Islet of Langerhans (tissue), 1 donor: ENCODE data around the gene EHF.

ENCODE experiments used
- FAIRE-seq: peaks from one replicate; lab custom pipeline; 2011; peaks lifted over from hg19 to GRCh38; lab: Jason Lieb, UNC

EHF gene

DNA sequence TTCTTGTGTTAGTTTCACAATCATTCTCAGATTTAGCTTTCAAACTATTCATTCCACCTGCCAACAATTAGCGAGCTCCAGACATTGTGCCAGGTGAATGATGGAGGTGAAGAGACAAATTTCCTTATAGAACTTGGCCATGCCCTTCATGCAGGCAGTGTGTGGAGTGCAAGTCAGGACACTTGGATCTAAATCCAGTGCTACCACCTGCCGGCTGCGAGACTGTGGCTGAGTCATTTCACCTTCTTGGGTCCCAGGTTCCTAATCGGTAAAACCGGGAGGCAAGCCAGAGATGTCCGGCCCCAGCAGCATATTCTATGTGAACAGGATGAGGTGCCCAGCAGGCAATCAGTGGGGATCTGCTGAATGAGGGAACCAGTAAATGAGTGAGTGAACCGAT, 18.6 kb upstream of the EHF start:
- FAIRE-seq, result no peak

DNA sequence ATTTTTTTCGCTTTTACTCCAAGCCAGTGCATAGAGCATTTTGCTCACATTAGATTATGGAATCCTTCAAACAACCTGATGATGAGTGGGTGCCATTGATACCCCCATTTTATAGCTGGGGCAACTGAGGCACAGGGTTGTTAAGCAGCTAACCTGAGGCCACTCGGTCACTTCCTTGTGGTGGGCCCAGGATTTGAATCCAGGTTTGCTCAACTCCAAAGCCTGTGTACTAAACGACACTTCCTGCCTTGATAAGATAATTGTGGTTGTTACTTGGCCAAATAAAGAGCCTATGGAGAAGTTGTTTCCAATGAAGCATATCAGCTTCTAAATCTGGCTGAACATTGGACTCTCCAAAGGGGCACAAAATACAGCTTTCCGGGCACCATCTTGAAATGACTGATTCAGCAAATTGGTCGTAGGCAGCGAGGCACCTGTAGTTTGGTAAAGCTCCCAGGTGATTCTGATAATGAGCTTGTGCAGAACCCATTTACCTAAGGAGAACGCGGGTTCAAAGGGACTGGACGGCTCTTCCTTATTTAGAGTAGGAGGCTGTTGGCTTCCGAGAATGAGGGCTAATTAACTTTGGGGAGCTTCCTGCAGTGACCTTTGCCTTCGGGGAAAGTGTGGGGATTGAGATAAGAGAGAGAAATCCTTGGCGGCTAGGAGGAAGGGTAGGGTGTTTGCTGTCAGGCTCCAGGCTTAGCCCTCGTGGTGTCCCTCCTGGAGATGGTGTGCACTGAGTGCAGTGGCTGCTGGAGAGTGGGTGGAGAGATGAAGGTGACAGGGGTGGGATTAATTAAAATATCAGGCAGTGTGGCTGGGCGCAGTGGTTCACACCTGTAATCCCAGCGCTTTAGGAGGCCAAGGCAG, 17.5 kb upstream of the EHF start:
- no peak for FAIRE-seq

DNA sequence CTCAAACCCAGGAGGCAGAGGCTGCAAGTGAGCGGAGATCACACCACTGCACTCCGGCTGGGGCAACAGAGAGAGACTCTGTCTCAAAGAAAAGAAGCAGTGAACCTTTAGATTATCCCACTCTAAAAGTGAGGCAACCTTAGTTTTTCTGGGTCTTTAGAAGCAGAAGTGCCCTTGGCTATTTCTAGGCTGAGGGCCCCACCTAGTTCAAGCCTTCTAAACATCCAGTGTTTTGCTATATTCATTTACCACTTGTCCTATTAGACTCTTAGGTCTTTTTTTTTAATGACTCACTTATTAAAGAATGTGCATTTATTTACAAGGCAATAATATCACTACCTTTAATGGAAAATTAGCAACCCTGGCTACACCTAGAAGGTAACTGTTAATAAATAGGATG, 16.7 kb upstream of the EHF start:
- no peak for FAIRE-seq

DNA sequence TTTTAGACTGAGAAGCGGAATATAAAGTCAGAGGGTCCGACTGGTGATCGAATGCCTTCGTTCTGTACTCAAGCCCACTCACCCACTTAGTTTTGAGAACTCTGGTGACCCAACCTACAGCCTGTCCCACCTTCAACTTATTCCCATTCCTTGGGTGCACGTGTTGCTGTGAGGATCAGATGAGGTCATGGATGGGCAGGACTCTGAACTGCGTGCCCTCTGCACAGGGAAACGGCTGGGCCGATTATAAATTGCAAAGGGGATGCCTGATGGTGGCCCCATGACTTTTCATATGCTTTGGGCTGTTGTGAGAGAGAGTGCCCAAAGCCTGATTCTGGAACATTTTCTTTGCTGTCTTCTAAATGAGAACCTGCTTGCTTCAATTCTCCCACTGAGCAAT, 16.0 kb upstream of the EHF start:
- FAIRE-seq, result no peak

DNA sequence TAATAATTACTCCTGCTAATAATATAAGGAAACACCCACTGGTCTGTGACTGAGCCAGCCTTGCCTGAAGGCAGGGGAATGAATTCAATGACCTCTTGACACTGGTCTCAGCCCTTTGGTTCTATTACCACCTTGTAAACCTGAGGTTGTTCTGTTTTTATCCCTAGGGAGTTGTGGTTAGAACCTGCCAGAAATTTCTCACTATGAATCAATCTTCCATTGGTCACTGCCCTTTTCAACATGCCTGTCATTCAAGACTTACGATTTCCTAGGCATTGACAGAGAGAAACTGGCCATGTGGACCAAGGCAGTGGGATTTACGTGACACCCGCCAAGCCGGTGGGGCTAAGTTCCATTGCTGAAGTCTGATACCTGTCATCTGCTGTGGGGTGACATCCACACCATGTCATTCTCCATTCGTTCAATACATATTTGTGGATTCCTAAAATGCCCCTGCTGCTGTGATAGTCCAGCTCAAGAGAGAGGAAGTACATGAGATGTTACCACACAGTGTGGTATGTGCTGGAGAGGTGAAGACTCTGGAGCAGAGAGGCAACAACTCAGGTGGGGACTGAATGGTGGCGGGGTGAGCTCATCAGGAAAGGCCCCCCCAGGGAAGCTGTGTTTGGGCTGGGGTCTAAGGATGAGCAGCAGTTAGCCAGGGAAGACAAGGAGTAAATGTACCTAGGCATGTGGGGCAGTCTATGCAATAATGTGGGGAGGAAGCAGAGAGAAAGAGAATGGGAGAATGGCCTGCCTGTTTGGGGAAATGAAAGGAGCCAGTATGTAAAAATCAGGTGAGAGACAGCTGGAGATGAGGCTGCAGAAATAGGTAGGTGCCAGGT, 15.2 kb upstream of the EHF start:
- FAIRE-seq, result no peak

DNA sequence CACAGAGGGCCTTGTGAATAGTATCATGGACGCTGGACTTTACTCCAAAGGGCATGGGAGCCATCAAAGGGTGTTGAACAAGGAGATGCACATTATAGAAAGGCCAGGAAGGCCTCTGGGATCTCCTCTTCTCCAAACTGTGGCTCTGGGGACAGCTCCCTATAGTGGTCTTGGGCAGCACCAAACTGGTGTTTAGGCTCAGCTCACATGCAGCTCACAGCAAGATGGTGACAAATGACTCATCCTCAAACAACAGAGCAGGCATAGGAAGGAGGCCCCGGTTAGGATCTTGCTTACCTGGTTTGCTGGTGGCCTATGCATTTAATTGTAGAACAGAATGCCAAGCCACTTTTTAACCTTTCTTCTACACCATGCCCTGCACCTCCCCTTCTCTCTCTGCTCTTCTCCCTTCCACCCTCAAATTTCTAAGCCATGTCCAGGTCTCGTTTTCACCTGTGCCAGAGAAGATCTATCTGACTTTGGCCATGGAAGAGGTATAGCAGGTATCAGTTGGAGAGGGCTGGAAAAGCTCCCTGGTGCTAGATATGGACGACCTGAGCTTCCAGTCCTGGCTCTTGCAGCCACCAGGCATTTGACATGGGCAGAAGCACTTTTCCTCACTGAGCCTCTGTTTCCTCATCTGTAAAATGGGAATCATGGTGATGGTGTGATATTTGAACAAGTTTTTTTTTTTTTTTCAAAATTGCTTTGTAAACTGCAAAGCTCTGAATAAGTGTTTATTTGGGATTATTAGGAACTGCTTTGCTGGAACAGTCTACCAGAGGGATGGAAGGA, 14.4 kb upstream of the EHF start:
- no peak for FAIRE-seq

DNA sequence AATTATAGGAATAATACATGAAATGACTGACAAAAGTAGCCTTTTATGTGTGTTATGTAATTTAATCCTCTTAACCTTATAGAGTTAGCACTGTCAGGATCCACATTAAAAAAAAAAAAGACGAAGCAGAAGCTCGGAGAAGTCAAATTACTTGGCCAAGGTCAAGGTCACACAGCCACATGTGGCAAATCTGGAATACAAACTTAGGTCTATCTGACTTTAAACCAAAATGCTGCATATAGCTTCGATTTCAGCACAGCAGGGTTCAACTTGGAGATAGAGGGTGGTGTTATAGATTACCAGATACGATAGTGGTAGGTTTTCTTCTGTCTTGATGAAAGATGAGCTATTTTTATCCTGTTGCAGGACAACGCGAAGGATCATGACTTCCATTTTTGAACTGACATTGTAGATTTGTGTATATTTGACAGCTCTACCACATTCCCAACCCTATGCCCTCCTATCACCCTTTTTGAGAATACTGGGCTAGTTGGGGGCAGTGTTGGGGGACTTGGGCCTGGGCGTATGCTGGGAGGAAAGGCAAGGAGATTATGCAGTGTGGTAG, 11.6 kb upstream of the EHF start:
- no peak for FAIRE-seq

DNA sequence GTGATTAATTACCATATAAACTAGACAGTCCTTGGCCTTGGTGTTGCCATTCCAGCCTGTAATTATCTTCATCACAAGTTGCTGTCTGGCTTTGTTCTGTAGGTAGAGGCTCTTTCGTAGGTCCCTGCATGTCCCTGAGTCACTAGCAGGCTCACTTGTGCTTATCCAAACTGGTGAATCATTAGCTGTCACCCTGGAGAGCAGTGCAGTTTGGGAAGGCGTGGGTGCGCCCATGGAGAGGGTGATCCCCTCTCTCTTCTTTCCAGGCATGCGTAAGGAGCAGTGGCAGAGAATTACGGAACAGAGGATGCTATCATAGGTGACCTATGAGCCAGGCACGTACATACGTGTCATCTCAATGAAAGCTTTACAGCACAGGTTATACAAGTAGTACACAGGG, 11.0 kb upstream of the EHF start:
- FAIRE-seq, result no peak

DNA sequence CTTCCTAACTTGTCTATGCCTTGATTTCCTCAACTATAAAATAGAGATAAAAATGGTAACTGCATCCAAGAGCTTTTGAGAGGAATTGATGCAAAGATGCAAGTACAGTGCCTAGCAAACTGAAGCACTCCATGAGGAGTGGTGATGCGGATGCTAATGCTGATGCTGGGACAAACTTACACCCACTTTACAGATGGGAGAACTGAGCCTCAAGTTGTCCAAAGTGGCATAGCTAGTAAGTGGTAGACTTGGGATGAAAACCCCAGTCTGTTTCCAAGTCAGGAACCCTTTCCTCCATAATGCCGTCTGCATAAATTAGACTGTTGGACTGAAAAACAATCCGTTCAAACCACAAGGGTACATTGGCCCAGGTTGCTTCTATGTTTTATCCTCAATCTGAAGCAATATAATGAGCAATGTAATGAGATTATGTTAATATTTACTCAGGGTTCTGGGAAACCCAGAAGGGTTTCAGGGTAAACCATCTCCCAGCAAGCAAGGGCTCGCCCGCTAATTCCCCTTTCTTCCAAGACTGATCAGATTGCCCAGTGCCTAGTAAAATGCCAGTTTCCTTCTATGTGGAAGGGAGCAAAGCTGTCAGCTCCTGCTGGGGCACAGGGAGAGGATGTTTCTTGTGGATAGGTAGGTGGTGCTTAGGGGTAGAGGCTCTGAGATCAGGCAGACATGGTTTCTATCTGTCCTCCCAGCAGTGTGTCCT, 10.4 kb upstream of the EHF start:
- FAIRE-seq, result no peak

DNA sequence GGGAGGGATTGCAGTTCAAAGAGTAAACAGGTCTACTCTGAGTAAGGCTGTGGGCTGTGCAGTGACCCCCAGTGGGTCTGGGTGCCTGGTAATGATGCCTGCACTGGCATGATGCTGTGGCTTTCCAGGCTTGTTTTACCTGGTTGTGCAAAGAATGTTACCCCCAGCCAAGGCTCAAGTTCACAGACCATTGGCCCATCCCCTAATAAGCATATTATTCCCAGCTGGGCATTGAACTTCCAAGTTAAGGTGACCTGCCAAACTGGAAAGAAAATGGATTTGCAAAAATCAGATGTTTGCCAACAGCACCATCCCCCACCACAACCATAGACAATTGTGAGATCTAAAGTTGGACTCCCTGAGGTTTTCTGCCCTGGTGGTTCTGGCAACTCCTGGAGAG, 7.9 kb upstream of the EHF start:
- no peak for FAIRE-seq

DNA sequence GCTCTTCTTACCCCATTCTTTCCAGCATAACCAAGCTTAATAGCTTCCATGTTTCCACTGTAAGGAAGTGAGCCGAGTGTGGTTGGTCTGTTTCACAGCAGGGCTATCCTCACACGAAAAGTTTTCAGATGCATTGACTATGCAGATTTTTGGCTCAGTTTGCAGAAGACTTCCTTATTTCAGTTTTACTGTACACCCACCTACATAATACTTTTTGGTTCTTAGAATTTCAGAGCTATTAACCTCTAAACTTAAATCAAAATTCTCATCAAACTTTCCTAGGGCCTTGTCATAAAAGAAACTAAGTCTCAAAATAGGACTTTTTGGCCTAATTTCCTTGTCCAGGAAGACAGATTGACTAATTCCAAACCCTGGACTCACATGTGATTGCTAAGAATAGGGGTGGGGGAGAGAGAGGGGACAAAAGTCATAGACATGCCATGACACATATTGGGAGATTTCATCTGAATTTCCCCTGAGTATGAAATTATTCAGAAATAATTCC, 7.3 kb upstream of the EHF start:
- no peak for FAIRE-seq

DNA sequence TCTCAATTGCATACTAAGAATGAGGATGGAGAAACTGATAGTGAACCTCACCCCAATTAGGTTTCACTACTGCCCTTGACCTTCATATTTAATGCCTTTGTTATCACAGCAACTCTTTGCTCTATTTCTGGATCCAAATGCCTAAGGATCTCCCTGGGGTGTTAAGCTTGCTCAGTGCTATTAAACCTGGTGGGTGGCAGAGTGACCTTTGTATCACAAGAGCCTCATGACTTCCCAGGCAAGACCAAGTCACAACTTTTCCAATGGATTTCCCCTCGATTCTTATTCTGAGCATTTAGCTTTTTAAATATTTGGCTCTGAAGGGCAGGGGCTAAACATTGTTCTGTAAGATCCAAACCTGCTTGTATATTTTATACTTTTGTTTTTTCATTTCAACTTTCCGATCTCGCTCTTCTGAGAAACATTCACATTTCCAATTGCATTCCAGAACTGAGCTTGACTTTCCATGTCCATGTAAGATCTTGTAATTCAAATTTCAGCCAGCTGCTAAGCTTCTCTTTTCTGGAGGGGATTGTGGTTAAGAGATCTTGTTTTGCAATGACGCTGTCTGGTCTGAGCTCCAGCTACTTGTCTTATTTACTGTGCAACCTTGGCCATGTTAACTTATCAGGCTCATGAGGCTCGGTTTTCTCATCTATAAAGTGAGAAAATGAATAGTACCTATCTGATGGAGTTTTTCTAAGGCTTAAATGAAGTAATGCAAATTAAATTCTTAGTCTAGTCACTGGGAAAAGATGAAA, 6.4 kb upstream of the EHF start:
- FAIRE-seq, result no peak

DNA sequence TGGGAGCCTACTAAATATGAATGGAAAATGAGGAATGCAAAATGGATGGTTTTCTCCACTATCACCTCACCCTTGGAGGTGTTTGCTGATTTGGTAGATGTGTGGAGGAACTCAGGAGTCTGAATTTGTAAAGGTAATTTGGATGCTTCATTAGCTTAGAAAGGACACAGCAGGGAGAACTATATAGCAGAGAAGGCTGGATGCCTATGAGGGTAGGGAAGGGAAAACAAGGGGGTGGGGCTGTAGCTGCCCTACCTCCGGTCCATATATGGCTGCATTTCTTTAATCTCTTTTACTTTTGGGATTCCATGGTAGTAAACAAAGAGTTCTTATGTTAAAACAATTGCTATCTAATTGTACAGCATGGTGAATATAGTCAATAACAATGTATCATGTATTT, 4.8 kb upstream of the EHF start:
- no peak for FAIRE-seq

DNA sequence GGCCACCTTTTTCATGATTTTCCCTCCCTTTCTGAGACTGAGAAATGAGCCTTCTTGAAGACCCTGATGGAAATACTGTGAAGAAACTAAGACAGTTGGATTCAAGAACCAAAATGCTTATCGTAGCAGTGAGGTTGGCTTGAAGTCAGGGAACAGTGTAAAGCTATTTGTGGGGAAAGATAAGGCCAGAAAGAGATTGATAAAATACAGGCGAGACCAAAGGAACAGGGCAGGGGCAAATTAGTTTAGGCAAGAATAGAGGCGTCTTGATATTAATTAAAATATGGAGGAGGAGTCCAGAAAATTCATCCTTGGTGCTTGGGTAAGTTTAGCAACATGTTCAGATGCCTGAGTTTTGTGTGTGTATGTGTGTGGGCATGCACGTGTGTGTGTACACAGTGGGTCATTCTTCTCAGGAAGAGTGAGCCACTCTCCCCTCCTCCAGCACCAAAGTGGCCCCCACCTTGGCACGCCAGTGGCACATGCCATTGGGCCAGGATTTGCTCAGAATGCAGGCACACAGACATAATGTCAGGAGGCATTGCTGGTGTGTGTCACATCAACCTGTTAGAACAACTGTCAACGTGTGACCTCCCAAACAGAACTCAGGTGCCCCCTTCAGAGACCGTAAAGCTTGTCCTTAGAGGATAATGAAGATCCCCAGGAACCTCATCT, 3.9 kb upstream of the EHF start:
- FAIRE-seq, result no peak

DNA sequence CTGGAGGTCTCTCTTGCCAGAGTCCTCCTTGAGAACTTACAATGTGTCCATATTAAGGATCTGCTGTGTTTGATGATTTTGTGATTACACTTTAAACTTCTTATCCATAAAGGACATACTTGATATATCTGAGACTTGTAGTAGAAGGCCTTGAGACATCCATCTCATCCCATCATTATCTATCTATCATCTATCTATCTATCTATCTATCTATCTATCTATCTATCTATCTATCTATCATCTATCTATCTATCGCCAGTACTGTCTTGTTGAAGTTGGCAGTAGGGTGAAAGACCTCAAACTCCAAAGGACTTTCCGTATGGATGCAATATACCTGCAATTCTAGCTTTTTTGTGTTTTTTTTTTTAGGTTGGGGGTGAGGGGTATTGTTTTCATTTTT, 2.5 kb upstream of the EHF start:
- no peak for FAIRE-seq

DNA sequence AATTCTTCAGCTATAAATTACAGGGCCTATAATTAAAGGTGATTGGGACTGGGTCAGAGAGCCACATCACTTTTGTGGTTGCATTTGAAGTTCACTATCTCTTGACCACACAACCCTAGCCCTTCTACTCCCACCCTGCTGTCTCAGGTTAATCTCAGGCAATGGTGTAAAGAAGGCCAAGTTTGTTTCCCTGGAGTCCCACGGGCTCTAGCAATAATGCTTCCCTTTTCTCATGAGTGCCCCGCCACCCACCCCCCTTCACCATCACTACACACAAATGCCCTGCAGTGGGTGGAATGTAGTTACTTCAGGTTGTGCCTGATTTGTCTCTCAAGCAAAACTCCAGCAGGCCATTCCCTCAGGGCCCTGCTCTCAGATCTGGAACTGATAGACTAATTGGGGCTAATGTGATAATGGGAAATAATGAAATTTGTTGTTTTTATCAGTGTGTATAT, 1.8 kb upstream of the EHF start:
- FAIRE-seq, result no peak

DNA sequence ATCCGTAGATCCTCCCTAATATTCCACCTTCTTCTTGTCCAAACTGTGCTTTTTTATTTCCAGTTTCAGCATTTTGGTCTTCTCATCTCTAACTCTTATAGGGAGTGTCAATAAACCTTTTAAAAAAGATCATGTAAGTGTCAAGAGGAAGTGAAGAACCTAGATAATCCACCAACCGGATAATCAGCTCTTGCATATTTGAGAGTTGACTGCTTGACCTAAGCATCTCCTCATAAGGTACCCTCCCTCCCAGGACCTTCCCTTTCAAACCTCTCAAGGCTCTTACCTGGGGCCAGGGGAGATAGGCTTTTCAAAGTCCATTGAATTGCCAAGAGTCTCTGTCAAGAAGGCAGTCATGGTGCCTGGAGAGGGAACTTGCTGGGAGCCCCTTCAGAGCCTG, 691 bp upstream of the EHF start:
- no peak for FAIRE-seq

DNA sequence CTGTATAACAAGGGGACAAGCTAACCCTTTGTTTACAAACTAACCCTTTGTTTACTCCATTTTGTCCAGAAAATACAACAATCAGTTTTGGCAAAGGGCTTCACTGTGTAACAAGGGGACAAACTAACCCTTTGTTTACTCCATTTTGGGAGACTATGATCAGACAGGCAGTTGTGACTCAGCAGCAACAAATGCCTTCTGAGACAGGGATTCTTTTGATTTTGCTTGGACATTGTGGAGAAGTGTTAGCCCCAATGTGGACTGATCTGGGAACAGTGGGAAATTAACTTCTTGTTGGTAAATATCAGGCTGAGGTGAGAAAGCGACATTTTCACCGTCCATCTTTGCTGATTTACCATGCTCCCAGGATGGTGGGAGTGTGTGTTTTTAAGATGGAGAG, 983 bp downstream of the EHF start:
- FAIRE-seq, result no peak

DNA sequence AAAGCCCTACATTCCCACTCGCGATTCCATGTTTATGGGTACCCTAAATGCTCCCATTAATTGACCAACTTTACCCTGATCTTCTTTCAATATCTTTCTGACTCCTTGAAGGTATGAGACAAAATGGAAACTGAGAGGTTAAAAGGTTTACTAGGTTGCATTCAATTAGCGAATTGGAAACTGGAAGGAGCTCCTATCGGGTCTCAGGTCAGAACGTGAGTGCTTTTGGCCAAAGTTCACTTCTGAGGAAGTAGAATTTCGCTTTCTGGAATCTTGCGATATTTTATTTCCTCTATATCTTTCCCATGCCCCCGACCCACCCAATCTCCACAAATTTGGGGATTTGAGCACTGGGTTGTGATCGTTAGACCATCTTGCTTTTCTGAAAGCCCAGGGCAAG, 2.6 kb downstream of the EHF start:
- FAIRE-seq, result no peak

DNA sequence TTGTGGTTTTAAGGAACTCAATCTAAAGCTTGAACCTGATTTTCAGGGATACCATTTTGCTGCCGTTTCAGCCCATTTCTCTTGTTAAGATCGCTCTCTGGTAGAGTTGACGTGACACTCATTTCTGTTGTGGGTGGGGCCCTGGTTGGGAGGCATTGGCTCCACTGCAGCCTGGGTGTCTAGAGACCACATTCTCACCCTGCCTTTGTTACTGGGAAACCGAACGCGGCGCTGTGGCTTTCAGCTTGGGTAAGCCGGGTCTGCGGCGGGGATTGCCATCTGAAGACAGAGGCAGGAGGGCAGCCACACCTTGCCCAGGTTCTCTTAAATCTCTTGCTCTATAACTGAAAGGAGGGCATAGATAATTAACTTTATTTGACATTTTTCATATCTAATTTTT, 3.2 kb downstream of the EHF start:
- no peak for FAIRE-seq
